ENCODE measurements around the gene ANTXR2. TPM values are rescaled to one million over a fixed set of nuclear protein-coding genes. Genes with fewer than 3 reads are reported as not detected.

The ANTXR2 gene
- total and polyA plus RNA-seq, 2 donors (not counting 3 experiments of a cell fraction or from before 2014, with no cell fraction given), result 6.6 to 64.6 TPM

- peak; percentile 64 for FAIRE-seq
- H3K36me3 ChIP-seq (ENCODE audit: control insufficient read depth in 2 of 2, extremely low read depth in 1 of 2, insufficient read depth in 2 of 2, low read length in 2 of 2), result peaks cover 0 to 4% of the 10 kb centered on the region in 2 experiments
- peak; percentile 27 for DNase-seq (ENCODE audit: low read depth, low spot score)
- dilution Hi-C loops (cut with MboI; ENCODE audit: extremely low pct_ligation_motif_present, low sequenced_read_pairs), result no loop called here
- no peak overlapping the region for H3K4me3 ChIP-seq (replicated peaks in 1 of 3; ENCODE audit: insufficient read depth in 1 of 3, low read depth in 1 of 3, low read length in 3 of 3)
- no peaks in the 10 kb centered on the region for H3K9me1 ChIP-seq (replicated peaks; ENCODE audit: control insufficient read depth, extremely low read depth, insufficient read depth, low read length)
- BruUV-seq (replicated peaks), result no TSS peak
- H3K79me2 ChIP-seq (ENCODE audit: control insufficient read depth, insufficient read depth, low read length), result no peaks in the 10 kb centered on the region
- intact Hi-C loops (cut with micrococcal nuclease), result no loop called here
- CTCF ChIA-PET, result no interaction called here
- H3K4me1 ChIP-seq (ENCODE audit: control insufficient read depth, extremely low read depth, insufficient read depth, low read length), result peaks cover 15% of the 10 kb centered on the region
- no peak overlapping the region for H3K9ac ChIP-seq (replicated peaks; ENCODE audit: extremely low read depth, insufficient read depth, low read length)
- no peaks in the 10 kb centered on the region for H3K9me3 ChIP-seq (replicated peaks; ENCODE audit: control insufficient read depth, insufficient read depth, low read length)
- no peak for TF ChIP-seq MAX (IDR thresholded peaks at IDR 0.05; ENCODE audit: insufficient read depth, insufficient read length)
- no peak overlapping the region for H3K4me2 ChIP-seq (ENCODE audit: insufficient read depth, low read length)
- no peak overlapping the region for H2AFZ ChIP-seq (ENCODE audit: low read depth, low read length)
- no peaks in the 10 kb centered on the region for H3K27me3 ChIP-seq (ENCODE audit: control insufficient read depth in 2 of 2, insufficient read depth in 2 of 2, low read length in 2 of 2)
- no peaks in the 10 kb centered on the region for H4K20me1 ChIP-seq (replicated peaks; ENCODE audit: control insufficient read depth, extremely low read depth, insufficient read depth, low read length)
- POLR2A ChIA-PET, result no interaction called here
- H3K27ac ChIP-seq (ENCODE audit: insufficient read depth, low read depth, low read length), result no peak overlapping the region
Observed at GRCh38 chr4:80026100-80026499, 46.9 kb downstream of the ANTXR2 start.

- no peaks in the 10 kb centered on the region for H3K79me2 ChIP-seq (ENCODE audit: control insufficient read depth, insufficient read depth, low read length)
- H3K9me1 ChIP-seq (replicated peaks; ENCODE audit: control insufficient read depth, extremely low read depth, insufficient read depth, low read length), result no peaks in the 10 kb centered on the region
- intact Hi-C loops (cut with micrococcal nuclease), result no loop called here
- no peak for TF ChIP-seq MYC (IDR thresholded peaks at IDR 0.05; ENCODE audit: low read depth, low read length)
- no peak for TF ChIP-seq FOS (IDR thresholded peaks at IDR 0.05; ENCODE audit: borderline replicate concordance, insufficient read depth, low read length)
- TF ChIP-seq CTCF (IDR thresholded peaks at IDR 0.05; ENCODE audit: extremely low read depth in 1 of 2, insufficient read depth in 1 of 2, low read depth in 1 of 2, low read length in 2 of 2), result no peak
- no peak for TF ChIP-seq GATA2 (IDR thresholded peaks at IDR 0.05; ENCODE audit: insufficient read depth, insufficient read length, low read depth, low read length)
- TF ChIP-seq POLR2A (IDR thresholded peaks at IDR 0.05; ENCODE audit: low read depth, low read length), result no peak
- no peak for TF ChIP-seq JUN (IDR thresholded peaks at IDR 0.05; ENCODE audit: borderline replicate concordance, insufficient read depth, insufficient read length, low read depth)
- no peak for TF ChIP-seq MAX (IDR thresholded peaks at IDR 0.05; ENCODE audit: insufficient read depth, insufficient read length)
- no peak for TF ChIP-seq POLR2AphosphoS5 (IDR thresholded peaks at IDR 0.05; ENCODE audit: insufficient read depth, low read depth, low read length)
- TF ChIP-seq EZH2 (IDR thresholded peaks at IDR 0.05; ENCODE audit: borderline replicate concordance, low read depth, low read length, severe bottlenecking), result no peak
- dilution Hi-C loops (cut with MboI; ENCODE audit: extremely low pct_ligation_motif_present, low sequenced_read_pairs), result no loop called here
- no peaks in the 10 kb centered on the region for H3K27me3 ChIP-seq (ENCODE audit: control insufficient read depth in 2 of 2, insufficient read depth in 2 of 2, low read length in 2 of 2)
- H3K9me3 ChIP-seq (replicated peaks; ENCODE audit: control insufficient read depth, insufficient read depth, low read length), result no peaks in the 10 kb centered on the region
- no peaks in the 10 kb centered on the region for H4K20me1 ChIP-seq (replicated peaks; ENCODE audit: control insufficient read depth, extremely low read depth, insufficient read depth, low read length)
- peaks cover 16% of the 10 kb centered on the region for H3K4me1 ChIP-seq (ENCODE audit: control insufficient read depth, extremely low read depth, insufficient read depth, low read length)
- H3K9ac ChIP-seq (replicated peaks; ENCODE audit: extremely low read depth, insufficient read depth, low read length), result no peak overlapping the region
- ChIA-PET POLR2A (no interaction called here), CTCF (interaction anchor here (1.4 kb wide), 1 partner anchor 11 kb away, joined by 4 read pairs; no protein-coding TSS in a partner anchor)
- no peak overlapping the region for H3K4me3 ChIP-seq (replicated peaks in 1 of 3; ENCODE audit: insufficient read depth in 1 of 3, low read depth in 1 of 3, low read length in 3 of 3)
- no peak overlapping the region for H3K27ac ChIP-seq (ENCODE audit: insufficient read depth, low read depth, low read length)
- no peak overlapping the region for H3K4me2 ChIP-seq (ENCODE audit: insufficient read depth, low read length)
- no peak overlapping the region for H2AFZ ChIP-seq (ENCODE audit: low read depth, low read length)
- no peak for FAIRE-seq
- H3K36me3 ChIP-seq (ENCODE audit: control insufficient read depth in 2 of 2, extremely low read depth in 1 of 2, insufficient read depth in 2 of 2, low read length in 2 of 2), result peaks cover 0 to 7% of the 10 kb centered on the region in 2 experiments
- BruUV-seq (replicated peaks), result no TSS peak
- DNase-seq (ENCODE audit: low read depth, low spot score), result no peak
Observed at GRCh38 chr4:80024335-80024734, 48.7 kb downstream of the ANTXR2 start.

Data from endothelial cell of umbilical vein (primary cell).